Fibroblast of the conjunctiva (primary cell): ENCODE data around the gene BORCS6.
"Not testable (repeated sequence)": the region's sequence is repeated elsewhere in the genome, so short reads cannot be mapped to it uniquely, and the experiment has no call there.

Experiments
- DNase-seq: peaks from one replicate; pipeline ENCODE4 v3.0.0-alpha.2; 2010; ENCODE audit warnings: low read depth

BORCS6 gene

DNA sequence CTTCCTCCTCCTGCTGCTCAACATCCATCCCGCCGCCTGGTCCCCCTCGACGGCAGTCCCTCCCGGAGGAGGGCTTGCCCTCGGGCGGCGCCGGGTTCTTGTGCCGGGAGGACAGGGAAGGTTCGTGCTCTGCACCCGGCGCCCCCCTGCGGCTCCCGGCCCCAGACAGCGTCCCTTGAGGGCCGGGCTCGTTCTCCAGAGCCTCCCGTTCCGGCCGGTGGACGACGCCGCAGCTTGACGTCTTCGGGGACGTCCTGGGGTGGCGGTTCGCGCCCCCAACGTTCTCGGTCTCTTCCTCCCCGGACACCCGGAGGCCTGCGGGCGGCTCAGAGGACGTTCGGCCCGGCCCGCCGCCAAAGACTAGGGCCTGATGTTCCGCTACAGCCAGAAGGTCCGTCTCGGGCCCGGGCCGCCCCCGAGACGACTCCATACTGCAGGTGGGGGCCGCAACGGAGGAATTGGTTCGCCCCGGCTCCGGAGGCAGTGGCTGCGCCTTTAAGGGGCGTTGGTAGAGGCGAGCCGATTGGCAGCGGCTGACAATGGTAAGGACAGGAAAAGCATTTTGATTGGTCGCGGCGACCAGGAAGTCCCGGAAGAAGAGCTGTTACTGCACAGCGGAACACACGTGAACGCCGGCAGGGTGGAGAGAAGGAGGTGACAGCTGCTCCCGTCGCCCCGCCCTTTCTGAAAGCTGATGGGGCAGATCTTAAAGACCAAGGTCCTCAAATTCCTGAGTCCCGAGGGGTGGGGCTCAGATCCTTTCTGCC is at the start of gene BORCS6:
Gene BORCS6, minus strand, starts transcription at position 470 of the 767 bp plus-strand sequence. Its CDS starts 40 bp downstream, at position 430.
- DNase-seq = peak; percentile 99

DNA sequence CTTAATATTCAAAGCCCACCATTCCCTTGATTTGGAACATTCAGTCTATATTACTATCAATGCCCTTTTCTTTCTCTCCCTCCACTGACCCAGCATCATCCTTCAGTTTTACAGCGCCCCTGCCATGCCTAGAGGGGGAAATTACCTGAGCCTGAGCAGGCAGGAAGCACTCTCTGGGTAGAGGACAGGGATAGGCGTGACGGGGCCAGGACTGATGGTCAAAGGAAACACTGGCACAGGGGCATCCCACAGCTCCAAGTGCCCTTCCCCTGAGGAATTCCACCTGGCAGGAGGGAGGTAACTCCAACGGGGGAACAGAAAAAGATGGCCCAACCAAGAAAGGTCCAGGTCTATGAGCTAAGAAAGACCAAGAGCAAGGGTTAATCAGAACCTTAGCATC is 47.9 kb upstream of the BORCS6 start:
- DNase-seq = no peak

DNA sequence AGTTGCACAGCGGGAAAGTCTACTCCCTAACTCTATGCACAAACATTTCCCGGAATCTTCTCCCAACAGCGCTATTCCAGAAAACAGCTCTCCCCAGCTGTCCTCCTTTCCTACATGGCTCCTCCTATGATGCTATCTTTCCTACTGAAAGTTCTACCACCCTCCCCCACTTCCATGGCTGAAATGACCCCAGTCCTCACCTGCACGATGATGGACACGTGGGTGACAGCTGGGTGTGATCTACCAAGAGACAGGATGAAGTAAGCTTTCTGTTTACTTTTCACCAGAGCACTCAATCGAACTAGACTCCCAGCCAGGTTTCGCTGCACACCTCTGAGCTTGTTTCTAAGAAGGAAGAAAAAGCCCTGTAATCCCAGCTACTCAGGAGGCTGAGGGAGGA is 47.2 kb upstream of the BORCS6 start:
- DNase-seq = no peak

DNA sequence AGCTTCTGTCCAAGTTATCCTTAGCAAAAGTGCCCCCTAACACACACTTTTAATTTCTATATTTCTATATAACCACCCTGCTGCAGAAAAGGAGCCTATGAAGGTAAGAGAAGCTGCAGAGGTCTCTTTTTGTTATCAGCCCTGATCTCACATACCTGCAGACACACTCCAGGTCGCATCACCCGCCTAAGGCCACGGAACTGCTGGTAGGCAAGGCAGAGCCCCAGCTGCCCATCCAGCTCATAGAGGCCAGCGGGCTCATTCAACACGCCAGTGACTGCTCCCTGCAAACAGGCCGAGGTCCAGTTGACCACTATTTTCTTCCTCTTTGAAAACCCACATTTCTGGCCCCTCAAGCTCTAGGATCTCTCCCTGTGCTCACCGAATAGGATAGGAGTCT is 45.7 kb upstream of the BORCS6 start:
- no peak for DNase-seq

DNA sequence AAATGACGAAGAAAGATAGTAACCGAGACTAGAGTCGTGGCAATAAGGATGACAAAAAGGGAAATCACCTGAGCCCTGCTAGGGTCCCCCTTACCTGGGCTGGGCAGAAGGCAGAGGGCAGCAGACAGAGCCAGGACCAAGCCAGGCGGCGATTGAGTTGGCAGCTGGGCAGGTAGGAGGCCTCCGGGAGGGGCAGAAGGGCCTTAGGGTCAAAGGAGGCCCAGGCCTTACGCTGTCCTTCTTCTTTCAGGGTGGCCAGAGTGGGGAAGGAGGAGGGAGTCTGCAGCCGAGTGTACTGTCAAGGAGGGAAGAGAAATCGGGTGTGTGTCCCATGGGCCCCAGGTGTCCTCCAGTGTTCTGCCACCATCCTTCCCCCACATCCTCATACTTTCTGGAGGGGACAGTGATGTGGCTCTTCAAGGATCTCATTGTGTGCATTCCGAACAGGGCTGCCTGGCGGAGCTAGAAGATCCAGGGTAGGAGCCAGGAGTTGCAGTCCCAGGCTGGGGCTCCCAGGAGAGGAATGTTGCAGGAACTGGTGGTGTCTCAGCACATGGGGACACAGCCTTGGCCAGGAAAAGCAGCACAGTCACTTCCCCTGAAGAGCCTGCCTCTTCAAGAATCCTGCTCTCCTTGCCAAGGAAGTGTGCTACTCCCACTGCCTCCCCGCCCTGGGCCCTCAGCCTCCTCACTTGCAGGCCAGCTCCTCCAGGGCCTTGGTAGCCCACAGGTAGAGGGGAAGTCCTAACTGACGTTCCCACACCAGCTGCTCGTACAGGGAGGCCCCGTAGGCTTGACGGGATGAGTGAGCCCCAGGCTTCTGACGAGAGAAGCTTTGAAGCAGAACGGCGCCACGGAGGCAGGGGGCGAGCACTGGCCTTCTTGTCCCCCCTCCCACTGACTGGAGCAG is 44.6 kb upstream of the BORCS6 start:
- no peak for DNase-seq

DNA sequence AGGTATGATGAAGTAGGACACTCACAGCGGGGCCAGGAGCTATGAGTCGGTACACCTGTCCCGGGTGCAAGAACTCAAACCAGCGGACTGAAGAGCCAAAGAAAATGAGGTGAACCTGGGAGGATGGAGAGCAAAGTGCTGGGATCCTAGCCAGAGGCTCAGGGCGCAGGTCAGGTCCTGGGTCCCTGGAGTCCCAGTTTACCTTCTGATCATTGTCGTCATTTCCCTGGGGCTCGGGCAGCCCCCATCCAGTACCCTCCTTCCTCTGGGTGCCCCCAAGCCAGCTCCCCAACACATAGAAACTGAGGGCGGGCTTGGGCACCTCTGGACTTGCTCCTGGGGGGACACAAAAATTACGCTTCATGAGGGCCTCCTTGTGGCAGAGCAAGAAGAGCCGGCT is 41.7 kb upstream of the BORCS6 start:
- no peak for DNase-seq

DNA sequence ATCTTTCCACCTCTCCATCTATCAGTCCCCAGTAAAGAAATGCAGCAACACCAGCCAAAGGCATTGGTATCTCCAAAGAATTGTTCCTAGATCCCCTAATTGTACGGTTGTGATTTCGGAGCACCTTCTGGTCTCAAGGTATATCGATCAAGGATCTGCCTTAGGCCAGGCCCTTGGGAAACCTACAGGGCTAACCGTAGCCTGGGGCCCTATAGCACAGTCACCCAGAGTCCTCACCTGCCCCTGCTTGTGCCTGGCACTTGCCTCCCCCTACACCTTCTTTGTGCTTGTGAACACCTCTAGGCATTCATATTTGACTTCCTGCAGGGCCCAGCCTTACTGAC is 37.2 kb upstream of the BORCS6 start:
- no peak for DNase-seq

DNA sequence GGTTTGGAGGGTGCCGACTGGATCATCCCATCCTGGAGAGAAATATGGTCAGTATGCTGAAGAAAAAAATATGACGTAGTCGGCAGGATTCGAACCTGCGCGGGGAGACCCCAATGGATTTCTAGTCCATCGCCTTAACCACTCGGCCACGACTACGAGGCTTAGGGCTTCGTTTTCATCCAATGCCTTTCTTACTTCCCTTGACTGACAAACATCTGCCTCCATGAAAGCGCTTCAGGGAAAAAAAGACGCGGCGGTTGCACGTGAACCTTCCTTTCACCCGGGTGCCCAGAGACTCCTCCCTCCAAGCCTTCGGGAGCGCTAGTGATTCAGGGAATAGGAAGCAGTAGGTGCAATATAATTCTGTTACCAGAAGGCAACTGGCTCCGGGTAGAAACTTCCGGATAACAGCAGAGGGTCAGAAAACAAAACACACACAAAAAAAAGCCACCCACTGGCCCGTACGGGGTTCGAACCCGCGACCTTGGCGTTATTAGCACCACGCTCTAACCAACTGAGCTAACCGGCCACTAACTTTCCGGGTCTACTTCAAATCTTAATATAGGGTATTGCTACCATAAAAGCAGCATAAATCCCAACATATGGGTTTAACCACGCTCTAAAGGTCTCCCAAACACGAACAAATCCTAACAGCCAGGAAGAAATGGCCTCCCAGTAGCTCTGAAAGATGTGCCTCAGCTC is 36.7 kb upstream of the BORCS6 start:
- DNase-seq = peak; percentile 92

DNA sequence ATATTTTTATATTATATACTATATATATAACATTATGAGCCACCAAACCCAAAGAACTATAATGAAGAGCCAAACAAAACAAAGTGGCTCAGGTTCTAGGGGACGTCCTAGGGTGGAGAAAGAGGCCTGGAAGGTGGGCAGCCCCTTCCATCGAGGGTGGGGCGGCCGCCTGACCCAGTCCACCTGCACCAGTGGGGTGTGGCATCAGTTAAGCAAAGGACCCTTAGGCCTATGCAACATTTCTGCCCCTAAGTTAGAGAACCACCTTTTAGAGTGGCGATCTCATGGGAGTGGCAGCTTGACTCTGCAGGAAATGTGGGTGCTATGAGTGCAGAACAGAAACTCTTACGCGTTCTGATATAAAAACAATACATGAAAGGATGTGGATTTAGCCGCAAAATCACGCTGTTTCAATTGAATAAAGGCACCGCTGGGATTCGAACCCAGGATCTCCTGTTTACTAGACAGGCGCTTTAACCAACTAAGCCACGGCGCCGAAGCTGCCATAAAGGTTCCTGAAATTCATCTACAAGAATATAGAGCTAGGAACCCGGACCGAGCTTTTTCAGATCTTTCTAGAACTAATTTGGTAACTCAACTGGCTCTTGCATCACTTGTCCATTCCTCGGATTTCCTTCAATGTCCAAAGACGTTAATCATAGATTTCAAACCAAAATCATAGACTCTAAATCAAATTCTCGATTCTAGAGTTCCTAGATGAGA is 36.0 kb upstream of the BORCS6 start:
- peak; percentile 75 for DNase-seq

DNA sequence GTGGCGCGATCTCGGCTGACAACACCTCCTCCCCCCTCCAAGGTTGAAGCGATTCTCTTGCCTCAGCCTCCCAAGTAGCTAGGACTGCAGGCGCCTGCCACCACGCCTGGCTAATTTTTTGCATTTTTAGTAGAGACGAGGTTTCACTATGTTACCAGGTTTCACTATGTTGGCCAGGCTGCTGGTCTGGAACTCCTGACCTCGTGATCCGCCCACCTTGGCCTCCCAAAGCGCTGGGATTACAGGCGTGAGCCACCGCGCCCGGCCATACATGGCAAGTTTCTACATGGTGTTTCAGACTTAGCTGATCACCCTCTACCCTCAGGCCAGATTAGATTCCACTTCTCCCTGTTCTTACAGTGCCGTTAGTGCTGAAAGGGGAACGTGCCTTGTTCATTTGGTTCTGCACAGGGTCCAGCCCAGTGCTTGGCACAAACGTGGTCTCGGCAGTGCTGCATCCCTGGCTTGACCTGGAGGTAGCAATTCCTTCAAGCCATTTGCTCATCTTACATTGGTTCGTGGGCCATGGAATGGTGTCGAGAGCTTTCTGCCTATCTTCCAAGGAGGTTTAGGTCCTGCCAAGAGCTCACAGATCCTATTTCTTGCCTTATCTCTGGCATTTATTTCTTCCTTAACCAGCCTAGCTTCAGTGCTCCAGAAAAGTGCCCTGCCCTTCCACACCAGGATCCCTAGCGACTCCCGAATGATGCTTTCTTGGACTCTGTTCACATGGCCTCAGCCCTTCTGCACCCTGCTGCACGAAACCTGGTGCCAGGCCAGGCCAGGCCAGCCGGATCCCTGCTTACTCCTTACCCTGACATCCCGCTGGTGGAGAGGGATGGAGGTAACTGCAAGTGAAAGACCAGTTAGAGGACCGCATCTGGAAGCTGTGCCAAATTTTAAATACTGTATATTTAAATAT is 35.2 kb upstream of the BORCS6 start:
- no peak for DNase-seq

DNA sequence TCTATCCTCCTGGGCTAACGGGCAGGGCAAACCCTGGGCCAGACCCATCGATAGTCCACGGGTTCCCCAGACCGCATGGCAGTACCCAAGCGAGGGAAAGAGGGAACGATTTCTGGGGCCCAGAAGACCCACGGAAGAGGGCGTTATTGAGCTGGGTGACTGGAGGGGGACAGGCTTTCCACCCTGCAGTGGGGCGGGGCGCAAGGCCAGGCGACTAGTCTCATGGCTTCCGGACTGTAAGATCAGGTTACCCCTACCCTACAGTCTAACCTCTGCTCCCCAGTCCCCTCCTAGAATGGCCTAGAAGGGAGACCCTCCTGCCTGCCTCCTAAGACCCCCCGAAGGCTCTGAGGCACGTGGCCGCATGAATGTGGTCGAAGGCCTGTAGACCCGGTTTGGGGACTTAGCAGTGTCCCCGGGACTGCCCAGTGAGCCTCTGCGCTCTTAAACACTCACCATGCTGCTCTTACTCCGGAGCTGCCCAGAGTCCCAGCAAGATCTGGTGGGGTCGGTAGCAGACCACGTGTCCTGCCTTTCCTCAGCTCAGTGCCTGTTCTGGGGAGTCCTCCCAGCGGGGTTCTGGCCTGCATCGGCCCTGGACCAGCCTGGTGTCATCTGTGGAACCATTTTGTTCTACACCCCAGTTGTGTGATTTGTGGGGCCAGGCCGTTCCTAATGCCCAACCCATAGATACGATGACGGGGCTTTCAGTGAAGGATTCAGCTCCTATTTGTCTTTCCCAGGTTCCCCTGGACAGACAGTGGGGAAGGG is 33.6 kb upstream of the BORCS6 start:
- peak; percentile 42 for DNase-seq

DNA sequence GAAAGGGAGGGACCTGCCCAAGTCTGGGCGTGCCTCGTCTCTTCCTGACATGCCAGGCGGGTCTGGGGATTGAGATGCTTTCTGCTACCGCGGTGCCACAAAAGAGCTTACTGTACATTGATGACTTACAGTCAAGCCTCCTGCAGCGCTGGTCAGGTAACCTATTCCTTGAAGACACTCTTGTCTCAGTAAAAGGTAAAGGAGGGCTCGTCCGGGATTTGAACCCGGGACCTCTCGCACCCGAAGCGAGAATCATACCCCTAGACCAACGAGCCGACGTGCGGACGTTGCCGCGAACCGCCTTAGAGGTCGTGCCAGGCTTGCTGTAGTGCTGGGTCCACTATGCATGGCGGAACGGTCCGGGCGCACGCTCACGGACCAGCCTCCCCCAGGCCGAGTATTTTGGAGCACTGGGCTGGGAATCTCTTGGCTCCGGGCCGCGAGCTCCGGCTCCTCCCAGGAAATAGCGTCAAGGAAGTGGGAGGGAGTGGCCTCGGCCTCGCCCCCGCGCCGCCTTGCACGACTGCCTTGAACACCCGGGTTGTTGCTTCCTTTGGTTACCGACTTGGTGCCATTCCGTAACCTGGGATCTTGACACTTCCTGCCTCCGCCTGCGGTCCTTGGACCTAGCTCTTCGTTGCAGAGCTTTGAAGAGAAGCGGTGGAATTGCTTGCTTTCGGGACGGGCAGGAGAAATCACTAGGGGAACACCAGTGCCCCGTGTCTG is 32.8 kb upstream of the BORCS6 start:
- peak; percentile 96 for DNase-seq

DNA sequence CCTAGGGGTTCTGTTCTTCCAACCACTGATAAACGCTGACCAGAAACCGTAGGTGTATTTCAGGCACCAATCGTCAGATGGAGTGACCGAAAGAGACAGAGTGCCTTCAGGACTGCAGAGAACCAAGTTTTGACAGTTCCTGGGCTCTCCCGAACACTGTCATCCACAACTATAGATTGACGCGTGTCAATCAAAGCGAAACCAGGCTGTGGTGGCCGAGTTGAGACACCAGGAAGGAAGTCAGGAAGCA is 32.3 kb upstream of the BORCS6 start:
- DNase-seq = no peak

DNA sequence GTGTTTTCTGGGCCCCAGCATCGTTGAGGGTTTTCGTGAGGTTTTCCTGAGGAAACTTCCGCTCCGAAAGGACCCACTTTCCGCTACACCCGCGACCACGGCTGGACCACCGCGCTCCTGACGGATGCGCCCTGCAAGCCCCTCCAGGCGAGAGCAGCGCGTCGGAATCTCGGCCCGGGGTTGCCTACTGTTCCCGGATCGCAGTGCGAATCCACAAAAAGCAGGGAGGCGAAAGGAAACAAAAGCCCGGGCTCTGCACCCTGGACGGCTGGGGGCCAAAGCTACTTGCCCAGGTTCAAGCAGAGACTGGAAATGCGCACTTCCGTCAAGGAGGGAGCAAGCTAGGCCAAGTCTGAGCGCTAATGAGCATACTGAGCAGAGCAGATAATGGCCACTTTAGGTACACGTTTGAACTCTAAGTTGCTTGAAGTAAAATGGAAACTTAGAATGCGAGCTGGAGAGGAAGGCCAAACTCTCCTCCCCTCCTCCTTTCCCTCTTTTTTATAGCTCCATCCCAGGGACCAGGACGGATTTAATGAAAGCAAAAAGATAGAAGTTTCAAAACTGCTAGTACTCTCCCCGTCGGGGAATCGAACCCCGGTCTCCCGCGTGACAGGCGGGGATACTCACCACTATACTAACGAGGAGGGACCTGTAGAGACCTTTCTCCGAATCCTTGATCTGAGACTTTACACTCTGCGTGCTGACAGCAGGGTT is 31.8 kb upstream of the BORCS6 start:
- peak; percentile 88 for DNase-seq

DNA sequence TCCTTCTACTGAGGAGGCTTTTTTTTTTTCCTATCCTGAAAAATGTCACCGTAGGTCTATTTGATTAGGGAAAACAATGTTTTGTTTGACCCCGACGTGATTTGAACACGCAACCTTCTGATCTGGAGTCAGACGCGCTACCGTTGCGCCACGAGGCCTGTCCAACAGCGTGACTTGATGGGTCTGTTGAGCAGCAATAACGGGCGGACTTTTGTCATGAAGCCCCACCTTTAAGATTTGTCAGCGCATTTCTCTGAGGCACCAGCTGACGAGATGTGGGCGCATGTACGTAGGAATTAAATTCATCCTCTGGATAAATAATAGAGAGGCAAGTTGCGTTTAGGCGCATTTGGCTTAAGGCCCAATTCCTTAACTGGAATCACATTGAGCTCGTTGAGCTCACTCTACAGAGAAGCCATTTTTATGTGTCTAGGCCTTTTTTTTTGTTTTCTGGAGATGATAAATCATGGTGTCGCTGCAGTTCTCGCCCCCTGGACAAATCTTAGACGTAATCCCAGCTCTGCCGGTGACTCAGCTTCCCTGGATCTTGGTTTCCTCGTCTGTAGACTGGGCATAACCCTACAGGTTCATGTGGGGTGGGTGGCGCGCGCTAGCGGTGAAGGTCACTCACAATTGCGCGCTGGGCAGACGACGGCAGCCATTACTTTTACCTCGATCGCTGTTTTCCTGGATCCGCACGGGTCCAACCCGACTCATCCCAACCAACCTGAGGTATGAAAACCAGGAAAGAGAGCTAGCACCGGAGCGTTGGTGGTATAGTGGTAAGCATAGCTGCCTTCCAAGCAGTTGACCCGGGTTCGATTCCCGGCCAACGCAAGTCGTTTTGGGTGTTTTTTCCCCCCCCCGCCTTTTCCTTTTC is 31.0 kb upstream of the BORCS6 start:
- DNase-seq = peak; percentile 89

DNA sequence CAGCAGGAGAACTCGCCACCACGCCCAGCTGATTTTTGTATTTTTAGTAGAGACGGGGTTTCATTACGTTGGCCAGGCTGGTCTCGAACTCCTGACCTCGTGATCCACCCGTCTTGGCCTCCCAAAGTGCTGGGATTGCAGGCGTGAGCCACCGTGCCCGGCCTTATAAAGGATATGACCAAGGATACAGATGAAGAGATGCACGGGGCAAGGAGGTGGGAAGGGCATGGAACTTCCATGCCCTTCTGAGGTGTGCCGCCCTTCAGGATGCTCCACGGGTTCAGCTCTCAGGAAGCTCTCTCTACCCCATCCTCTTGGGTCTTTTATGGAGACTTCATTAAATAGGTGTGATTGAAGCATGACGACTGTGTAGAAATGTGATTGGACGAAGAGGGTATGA is 24.0 kb upstream of the BORCS6 start:
- not testable (repeated sequence) for DNase-seq

DNA sequence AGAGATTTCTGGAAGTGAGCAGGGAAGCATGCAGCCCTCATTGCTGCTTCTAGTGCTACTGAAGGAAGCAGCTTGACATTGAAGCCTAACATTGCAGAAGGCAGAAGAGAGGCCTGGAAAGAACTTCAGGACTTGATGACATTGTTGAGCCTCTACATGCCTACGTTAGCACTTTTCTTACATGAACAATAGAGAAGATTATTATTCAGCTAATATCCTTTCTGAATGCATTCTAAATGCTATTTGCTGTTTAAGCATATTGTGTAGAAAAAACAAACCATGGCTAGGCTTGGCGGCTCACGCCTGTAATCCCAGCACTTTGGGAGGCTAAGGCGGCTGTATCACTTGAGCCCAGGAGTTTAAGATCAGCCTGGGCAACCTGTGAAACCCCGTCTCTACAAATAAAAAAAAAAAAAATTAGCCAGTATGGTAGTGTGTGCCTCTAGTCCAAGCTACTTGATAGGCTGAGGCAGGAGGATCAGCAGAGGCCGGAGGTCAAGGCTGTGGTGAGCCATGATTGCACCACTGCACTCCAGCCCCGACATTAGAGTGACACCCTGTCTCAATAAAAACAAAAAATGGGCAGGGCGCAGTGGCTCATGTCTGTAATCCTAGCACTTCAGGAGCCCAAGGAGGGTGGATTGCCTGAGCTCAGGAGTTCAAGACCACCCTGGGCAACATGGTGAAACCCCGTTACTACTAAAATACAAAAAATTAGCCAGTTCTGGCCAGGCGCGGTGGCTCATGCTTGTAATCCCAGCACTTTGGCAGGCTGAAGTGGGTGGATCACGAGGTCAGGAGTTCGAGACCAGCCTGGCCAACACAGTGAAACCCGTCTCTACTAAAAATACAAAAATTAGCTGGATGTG is 22.6 kb upstream of the BORCS6 start:
- no peak for DNase-seq
